Measurements from ENCODE around the gene CDH13. TPM values are rescaled to one million over a fixed set of nuclear protein-coding genes. Genes with fewer than 3 reads are reported as not detected.

CDH13 gene
- polyA plus RNA-seq, 1 donor from 2014 or later, result 3.2 TPM

DNA sequence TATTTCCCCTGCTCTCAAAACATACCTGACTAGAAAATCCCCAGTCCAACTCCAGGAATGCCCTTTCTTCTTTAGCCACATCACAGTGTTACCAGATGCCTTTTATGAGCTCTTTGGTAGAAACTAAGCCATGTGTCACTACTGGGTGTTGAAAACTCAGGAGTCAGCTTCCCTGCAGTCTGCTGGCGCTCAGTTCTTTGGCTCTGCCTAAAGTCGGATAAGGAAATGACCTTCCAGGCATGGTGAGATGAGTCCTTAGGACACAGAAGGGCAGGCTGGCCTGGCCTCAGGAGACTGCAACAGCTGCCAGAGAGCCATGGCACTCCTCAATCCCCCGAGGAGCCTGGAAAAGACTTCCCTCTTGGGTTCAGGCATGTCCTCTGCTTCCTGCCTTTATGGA, 89.1 kb downstream of the CDH13 start:
- H3K79me2 ChIP-seq (replicated peaks; ENCODE audit: insufficient read depth, low read length), result no peaks in the 10 kb centered on the region
- H3K27ac ChIP-seq (ENCODE audit: low read length), result no peak overlapping the region

DNA sequence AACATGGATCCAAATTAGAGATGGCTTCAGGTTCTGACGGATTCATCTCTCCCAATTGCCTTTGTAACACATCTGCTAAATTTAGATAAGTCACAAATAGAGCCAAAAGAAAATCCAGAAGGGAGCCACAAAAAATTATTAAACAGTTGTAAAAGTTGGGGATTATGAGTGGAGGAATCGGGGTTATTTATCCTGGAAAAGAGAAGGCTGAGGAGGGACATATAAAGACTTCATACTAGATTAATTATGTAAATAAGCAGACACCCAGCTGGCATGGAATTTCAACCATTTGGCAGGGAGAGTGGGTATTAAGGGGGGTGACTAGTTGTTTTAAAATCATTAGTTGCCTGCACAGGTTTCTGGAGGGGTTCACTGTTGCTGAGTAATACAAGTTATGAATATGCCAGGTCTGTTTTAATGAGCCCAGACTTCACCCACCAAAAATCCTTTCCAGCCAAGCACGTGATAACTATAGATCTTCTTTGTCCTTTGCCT, 89.6 kb downstream of the CDH13 start:
- H3K9me3 ChIP-seq (ENCODE audit: low read length), result no peaks in the 10 kb centered on the region
- H3K27ac ChIP-seq (ENCODE audit: low read length), result no peak overlapping the region
- H3K4me2 ChIP-seq (ENCODE audit: low read length), result no peak overlapping the region
- no peak overlapping the region for H2AFZ ChIP-seq (ENCODE audit: low read depth, low read length)
- no peaks in the 10 kb centered on the region for H4K20me1 ChIP-seq (ENCODE audit: insufficient read depth)
- H3K36me3 ChIP-seq (ENCODE audit: insufficient read depth, low read length), result no peaks in the 10 kb centered on the region
- H3K79me2 ChIP-seq (replicated peaks; ENCODE audit: insufficient read depth, low read length), result no peaks in the 10 kb centered on the region
- no peaks in the 10 kb centered on the region for H3K9me2 ChIP-seq (ENCODE audit: insufficient read depth, low read length)
- H3F3A ChIP-seq (ENCODE audit: insufficient read depth, low read length, poor library complexity, severe bottlenecking), result no peaks in the 10 kb centered on the region
- no peak overlapping the region for H3K9ac ChIP-seq (ENCODE audit: low read length)
- H3K27me3 ChIP-seq (ENCODE audit: insufficient read depth, low read depth, low read length), result no peaks in the 10 kb centered on the region
- TF ChIP-seq RAD21 (conservative IDR thresholded peaks at IDR 0.05), result no peak
- TF ChIP-seq EP300 (conservative IDR thresholded peaks at IDR 0.05; ENCODE audit: poor library complexity, severe bottlenecking), result no peak
- no peak for TF ChIP-seq SMC3 (conservative IDR thresholded peaks at IDR 0.05; ENCODE audit: poor library complexity)
- TF ChIP-seq, protein P1, sequence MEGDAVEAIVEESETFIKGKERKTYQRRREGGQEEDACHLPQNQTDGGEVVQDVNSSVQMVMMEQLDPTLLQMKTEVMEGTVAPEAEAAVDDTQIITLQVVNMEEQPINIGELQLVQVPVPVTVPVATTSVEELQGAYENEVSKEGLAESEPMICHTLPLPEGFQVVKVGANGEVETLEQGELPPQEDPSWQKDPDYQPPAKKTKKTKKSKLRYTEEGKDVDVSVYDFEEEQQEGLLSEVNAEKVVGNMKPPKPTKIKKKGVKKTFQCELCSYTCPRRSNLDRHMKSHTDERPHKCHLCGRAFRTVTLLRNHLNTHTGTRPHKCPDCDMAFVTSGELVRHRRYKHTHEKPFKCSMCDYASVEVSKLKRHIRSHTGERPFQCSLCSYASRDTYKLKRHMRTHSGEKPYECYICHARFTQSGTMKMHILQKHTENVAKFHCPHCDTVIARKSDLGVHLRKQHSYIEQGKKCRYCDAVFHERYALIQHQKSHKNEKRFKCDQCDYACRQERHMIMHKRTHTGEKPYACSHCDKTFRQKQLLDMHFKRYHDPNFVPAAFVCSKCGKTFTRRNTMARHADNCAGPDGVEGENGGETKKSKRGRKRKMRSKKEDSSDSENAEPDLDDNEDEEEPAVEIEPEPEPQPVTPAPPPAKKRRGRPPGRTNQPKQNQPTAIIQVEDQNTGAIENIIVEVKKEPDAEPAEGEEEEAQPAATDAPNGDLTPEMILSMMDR (IDR thresholded peaks at IDR 0.05; ENCODE audit: poor library complexity, severe bottlenecking), result no peak
- no peak for TF ChIP-seq TAF1 (IDR thresholded peaks at IDR 0.05; ENCODE audit: low read depth)
- TF ChIP-seq, protein P2, sequence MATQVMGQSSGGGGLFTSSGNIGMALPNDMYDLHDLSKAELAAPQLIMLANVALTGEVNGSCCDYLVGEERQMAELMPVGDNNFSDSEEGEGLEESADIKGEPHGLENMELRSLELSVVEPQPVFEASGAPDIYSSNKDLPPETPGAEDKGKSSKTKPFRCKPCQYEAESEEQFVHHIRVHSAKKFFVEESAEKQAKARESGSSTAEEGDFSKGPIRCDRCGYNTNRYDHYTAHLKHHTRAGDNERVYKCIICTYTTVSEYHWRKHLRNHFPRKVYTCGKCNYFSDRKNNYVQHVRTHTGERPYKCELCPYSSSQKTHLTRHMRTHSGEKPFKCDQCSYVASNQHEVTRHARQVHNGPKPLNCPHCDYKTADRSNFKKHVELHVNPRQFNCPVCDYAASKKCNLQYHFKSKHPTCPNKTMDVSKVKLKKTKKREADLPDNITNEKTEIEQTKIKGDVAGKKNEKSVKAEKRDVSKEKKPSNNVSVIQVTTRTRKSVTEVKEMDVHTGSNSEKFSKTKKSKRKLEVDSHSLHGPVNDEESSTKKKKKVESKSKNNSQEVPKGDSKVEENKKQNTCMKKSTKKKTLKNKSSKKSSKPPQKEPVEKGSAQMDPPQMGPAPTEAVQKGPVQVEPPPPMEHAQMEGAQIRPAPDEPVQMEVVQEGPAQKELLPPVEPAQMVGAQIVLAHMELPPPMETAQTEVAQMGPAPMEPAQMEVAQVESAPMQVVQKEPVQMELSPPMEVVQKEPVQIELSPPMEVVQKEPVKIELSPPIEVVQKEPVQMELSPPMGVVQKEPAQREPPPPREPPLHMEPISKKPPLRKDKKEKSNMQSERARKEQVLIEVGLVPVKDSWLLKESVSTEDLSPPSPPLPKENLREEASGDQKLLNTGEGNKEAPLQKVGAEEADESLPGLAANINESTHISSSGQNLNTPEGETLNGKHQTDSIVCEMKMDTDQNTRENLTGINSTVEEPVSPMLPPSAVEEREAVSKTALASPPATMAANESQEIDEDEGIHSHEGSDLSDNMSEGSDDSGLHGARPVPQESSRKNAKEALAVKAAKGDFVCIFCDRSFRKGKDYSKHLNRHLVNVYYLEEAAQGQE (IDR thresholded peaks at IDR 0.05; ENCODE audit: borderline replicate concordance), result no peak
- no peak for TF ChIP-seq EZH2 (IDR thresholded peaks at IDR 0.05; ENCODE audit: borderline replicate concordance, insufficient read depth, low read length, poor library complexity, severe bottlenecking)
- no peak for TF ChIP-seq MXI1 (conservative IDR thresholded peaks at IDR 0.05; ENCODE audit: poor library complexity, severe bottlenecking)
- H3K4me3 ChIP-seq (ENCODE audit: low read length), result no peak overlapping the region

More for the DNA sequence above, 89.1 kb downstream of the CDH13 start:
- H3K27me3 ChIP-seq (ENCODE audit: insufficient read depth, low read depth, low read length), result no peaks in the 10 kb centered on the region
- H3K9ac ChIP-seq (ENCODE audit: low read length), result no peak overlapping the region
- H3F3A ChIP-seq (ENCODE audit: insufficient read depth, low read length, poor library complexity, severe bottlenecking), result no peaks in the 10 kb centered on the region
- TF ChIP-seq, protein P2 (IDR thresholded peaks at IDR 0.05; ENCODE audit: borderline replicate concordance), result no peak
- TF ChIP-seq RAD21 (conservative IDR thresholded peaks at IDR 0.05), result no peak
- TF ChIP-seq EZH2 (IDR thresholded peaks at IDR 0.05; ENCODE audit: borderline replicate concordance, insufficient read depth, low read length, poor library complexity, severe bottlenecking), result no peak
- no peak for TF ChIP-seq MXI1 (conservative IDR thresholded peaks at IDR 0.05; ENCODE audit: poor library complexity, severe bottlenecking)
- no peak for TF ChIP-seq EP300 (conservative IDR thresholded peaks at IDR 0.05; ENCODE audit: poor library complexity, severe bottlenecking)
- TF ChIP-seq, protein P1 (IDR thresholded peaks at IDR 0.05; ENCODE audit: poor library complexity, severe bottlenecking), result no peak
- no peak for TF ChIP-seq TAF1 (IDR thresholded peaks at IDR 0.05; ENCODE audit: low read depth)
- TF ChIP-seq POLR2AphosphoS5 (IDR thresholded peaks at IDR 0.05), result no peak
- no peak for TF ChIP-seq SMC3 (conservative IDR thresholded peaks at IDR 0.05; ENCODE audit: poor library complexity)
- no peaks in the 10 kb centered on the region for H3K9me3 ChIP-seq (ENCODE audit: low read length)
- no peaks in the 10 kb centered on the region for H3K9me2 ChIP-seq (ENCODE audit: insufficient read depth, low read length)
- no peaks in the 10 kb centered on the region for H3K36me3 ChIP-seq (ENCODE audit: insufficient read depth, low read length)
- H3K4me3 ChIP-seq (ENCODE audit: low read length), result no peak overlapping the region
- no peaks in the 10 kb centered on the region for H4K20me1 ChIP-seq (ENCODE audit: insufficient read depth)
- H3K4me2 ChIP-seq (ENCODE audit: low read length), result no peak overlapping the region
- no peak overlapping the region for H2AFZ ChIP-seq (ENCODE audit: low read depth, low read length)

Data from neural cell (in vitro differentiated cells).